ENCODE data around the gene AGXT.
A peak's percentile ranks its signal among the peaks of the same experiment; 100 is the strongest.

Gene AGXT

GRCh38 chr2:240895656-240896388 lies 27.2 kb downstream of the AGXT start, which contains the start of gene MAB21L4:
TSS of gene MAB21L4 (minus strand) at chr2:240896156. CDS start at chr2:240895997, 159 bp downstream.
- peak within 1 kb of the TSS; percentile 2 to 28 (median 19) for H3K4me3 ChIP-seq
- H3K27ac ChIP-seq: peak within 1 kb of the TSS in 16 of 21 experiments; percentile 18 to 83 (median 68)

GRCh38 chr2:240896394-240896793 lies 27.8 kb downstream of the AGXT start:
- peak overlapping the region in 16 of 21 experiments; percentile 18 to 83 (median 68) for H3K27ac ChIP-seq
- peak overlapping the region in 6 of 7 experiments; percentile 3 to 28 (median 14) for H3K4me3 ChIP-seq

- Histone ChIP-seq H3K4me3 (peak overlapping the region in 1 of 7 experiments; percentile 28), H3K27ac (peak overlapping the region in 12 of 21 experiments; percentile 58 to 83 (median 71))
Observed at GRCh38 chr2:240896871-240897692, 28.5 kb downstream of the AGXT start.

- H3K4me3 ChIP-seq: no peak overlapping the region
- H3K27ac ChIP-seq: peak overlapping the region in 19 of 21 experiments; percentile 35 to 81 (median 70)
Observed at GRCh38 chr2:240898108-240898730, 29.6 kb downstream of the AGXT start.

GRCh38 chr2:240898731-240899467 lies 30.3 kb downstream of the AGXT start:
- peak overlapping the region in 19 of 21 experiments; percentile 6 to 81 (median 70) for H3K27ac ChIP-seq

GRCh38 chr2:240899468-240899865 lies 30.8 kb downstream of the AGXT start:
- Histone ChIP-seq H3K4me3 (no peak overlapping the region), H3K27ac (peak overlapping the region in 2 of 21 experiments; percentile 72)

More at GRCh38 chr2:240898731-240899467, 30.3 kb downstream of the AGXT start:
- no peak overlapping the region for H3K4me3 ChIP-seq

- Histone ChIP-seq H3K4me3 (no peak overlapping the region), H3K27ac (no peak overlapping the region)
Observed at GRCh38 chr2:240900141-240900860, 31.7 kb downstream of the AGXT start.

- Histone ChIP-seq H3K27ac (no peak overlapping the region), H3K4me3 (no peak overlapping the region)
Observed at GRCh38 chr2:240901986-240902614, 33.5 kb downstream of the AGXT start.

GRCh38 chr2:240902615-240903041 lies 34.0 kb downstream of the AGXT start:
- Histone ChIP-seq H3K4me3 (no peak overlapping the region), H3K27ac (no peak overlapping the region)

- no peak overlapping the region for H3K27ac ChIP-seq
- H3K4me3 ChIP-seq: no peak overlapping the region
Observed at GRCh38 chr2:240903191-240904060, 34.8 kb downstream of the AGXT start.

- Histone ChIP-seq H3K27ac (no peak overlapping the region), H3K4me3 (no peak overlapping the region)
Observed at GRCh38 chr2:240904216-240905175, 35.9 kb downstream of the AGXT start.

- H3K4me3 ChIP-seq: no peak overlapping the region
Observed at GRCh38 chr2:240905176-240905781, 36.7 kb downstream of the AGXT start.

GRCh38 chr2:240906141-240906910 lies 37.7 kb downstream of the AGXT start, which contains the start of gene CROCC2:
TSS of gene CROCC2 (plus strand) at chr2:240906336. CDS start at chr2:240906514, 178 bp downstream.
- Histone ChIP-seq H3K4me3 (no peak within 1 kb of the TSS), H3K27ac (no peak within 1 kb of the TSS)

More at GRCh38 chr2:240905176-240905781, 36.7 kb downstream of the AGXT start:
- H3K27ac ChIP-seq: no peak overlapping the region

- H3K4me3 ChIP-seq: no peak overlapping the region
- no peak overlapping the region for H3K27ac ChIP-seq
Observed at GRCh38 chr2:240906911-240907590, 38.4 kb downstream of the AGXT start.
